NCI-H345 treated with DMSO at 0.1 percent for 48 hours (cell line): Measurements from ENCODE around the gene PPP4R3C.
"Not testable (repeated sequence)": the region's sequence is repeated elsewhere in the genome, so short reads cannot be mapped to it uniquely, and the experiment has no call there.

Source experiments
- DNase-seq: peaks from one replicate; lab custom pipeline; 2025; ENCODE audit not compliant: unreplicated experiment; lab: John Stamatoyannopoulos, UW

Gene PPP4R3C

DNA sequence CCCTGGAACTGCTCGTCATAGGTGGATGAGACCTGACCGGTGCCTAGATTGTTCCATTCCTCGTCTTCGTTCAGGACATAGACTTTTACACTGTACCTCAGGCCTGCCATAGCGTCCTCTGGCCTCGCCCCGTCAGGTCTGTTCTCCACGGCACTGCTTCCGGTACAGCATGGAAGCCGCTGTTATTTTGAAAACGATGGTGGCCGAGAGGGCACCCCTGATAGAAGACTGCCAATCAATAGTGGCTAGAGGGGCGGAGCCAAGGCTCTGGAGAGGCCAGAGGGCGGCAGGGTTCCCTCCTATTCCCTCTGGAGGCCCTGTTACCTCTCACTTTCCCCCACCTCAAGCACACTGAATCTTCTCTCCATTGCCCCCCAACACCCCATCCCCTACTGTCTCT, at the start of gene PPP4R3C:
PPP4R3C (minus strand) TSS at position 155 of the 400 bp plus-strand sequence; CDS start at position 110, 45 bp downstream.
- DNase-seq = no peak

DNA sequence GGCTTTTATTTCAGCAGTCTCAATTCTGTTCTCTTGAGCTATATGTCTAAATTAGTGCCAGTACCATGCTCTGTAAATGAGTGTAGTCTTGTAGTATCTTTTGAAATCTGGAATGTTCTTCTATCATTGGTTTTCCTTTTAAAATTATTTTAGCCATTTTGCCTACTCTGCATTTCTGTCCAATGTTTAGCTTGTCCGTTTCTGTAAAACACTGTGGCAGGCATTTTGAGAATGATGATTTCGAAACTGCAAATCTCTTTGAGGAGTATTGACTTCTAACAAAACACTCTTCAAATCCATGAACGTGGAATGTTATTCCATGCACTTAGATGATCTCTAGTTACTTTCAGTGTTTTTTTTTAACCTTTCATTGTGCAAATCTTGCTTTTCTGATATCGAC, 28.3 kb upstream of the PPP4R3C start:
- DNase-seq = no peak

DNA sequence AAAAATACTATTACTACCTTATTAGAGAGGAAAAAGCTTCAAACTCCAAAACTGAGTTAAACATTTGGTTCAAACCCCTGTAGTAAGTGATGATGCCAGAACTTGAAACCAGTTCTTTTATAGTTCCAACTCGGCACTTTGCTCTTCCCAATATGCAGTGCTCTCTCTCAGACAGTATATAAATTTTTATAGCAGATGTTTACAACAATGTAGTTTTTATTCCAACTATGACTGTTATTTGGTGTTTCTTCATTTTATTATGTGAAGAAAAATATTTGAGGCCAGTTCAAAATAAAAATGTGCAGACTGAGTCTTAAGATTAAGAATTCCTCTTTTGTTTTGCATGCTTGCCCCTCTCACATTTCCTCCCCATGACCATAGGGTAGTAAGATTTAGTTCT, 2.9 kb upstream of the PPP4R3C start:
- no peak for DNase-seq

DNA sequence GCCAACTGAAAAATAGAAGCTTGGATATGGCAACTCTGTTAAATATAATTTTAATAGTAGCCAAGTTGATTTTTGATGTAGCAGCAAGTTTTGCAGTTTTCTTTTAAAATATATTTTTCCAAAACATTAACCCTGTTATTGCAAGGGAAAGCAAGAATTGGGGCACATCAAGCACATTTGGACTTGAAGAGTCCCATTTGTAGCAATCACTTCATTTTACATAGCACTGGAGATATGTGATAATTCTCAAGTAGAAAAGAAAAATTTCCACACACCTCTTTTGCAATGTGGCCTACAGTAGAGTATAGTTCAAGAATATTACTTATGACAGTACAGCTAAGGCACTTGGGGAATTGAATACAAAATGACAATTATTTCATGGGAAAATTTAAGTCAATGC, 1.9 kb upstream of the PPP4R3C start:
- DNase-seq = no peak

DNA sequence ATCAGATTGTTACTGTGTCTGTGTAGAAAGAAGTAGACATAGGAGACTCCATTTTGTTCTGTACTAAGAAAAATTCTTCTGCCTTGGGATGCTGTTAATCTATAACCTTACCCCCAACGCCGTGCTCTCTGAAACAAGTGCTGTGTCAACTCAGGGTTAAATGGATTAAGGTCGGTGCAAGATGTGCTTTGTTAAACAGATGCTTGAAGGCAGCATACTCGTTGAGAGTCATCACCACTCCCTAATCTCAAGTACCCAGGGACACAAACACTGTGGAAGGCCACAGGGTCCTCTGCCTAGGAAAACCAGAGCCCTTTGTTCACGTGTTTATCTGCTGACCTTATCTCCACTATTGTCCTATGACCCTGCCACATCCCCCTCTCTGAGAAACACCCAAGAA, 4.0 kb downstream of the PPP4R3C start:
- not testable (repeated sequence) for DNase-seq

DNA sequence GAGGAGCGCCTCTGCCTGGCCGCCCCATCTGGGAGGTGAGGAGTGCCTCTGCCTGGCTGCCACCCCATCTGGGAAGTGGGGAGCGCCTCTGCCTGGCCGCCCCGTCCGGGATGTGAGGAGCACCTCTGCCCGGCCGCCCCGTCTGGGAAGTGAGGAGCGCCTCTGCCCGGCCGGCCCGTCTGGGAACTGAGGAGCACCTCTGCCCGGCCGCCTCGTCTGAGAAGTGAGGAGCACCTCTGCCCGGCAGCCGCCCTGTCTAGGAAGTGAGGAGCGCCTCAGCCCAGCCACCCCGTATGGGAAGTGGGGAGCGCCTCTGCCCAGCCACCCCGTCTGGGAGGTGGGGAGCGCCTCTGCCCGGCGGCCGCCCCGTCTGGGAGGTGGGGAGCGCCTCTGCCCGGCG, 4.6 kb downstream of the PPP4R3C start:
- DNase-seq = not testable (repeated sequence)

DNA sequence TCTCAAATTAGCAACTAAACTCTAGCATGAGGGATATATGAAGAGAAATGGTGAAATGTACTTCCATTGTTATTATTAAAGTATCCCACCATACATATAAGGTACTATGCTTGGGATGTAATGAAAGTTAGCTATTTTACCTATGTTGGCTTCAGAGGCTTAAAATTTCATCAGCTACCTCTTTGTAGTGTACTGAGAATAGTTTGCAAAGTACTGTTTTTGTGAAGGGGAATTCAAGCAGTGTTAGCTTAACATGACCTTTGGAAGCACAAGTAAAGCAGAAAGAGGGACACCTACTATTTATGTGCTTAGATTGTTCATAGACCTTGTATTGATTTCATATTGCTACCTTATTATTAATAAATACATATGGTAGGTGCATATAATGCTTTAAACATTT, 11.8 kb downstream of the PPP4R3C start:
- no peak for DNase-seq

DNA sequence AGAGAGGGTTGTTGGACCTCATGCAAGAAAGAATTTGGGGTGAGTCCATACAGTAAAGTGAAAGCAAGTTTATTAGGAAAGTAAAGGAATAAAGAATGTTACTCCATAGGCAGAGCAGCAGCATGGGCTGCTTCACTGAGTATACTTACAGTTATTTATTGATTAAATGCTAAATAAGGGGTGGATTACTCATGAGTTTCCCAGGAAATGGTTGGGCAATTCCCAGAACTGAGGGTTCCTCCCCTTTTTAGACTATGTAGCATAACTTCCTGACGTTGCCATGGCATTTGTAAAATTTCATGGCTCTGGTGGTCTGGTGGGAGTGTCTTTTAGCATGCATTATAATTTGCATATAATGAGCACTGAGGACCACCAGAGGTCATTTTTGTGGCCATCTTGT, 16.7 kb downstream of the PPP4R3C start:
- no peak for DNase-seq

DNA sequence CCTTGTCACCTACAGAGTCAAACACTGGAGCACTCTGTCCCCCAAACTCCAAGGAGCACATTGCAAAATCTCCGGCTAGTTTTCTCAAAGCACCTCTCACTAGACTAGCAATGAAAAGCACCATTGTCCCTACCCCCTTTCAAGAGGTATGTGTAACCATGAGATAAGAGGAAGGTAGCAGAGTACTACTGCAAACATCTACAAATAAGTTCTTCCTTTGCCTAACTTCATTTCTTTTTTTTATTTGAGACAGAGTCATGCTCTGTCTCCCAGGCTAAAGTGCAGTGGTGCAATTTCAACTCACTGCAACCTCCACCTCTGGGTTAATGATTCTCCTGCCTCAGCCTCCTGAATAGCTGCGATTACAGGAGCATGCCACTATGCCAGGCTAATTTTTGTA, 17.7 kb downstream of the PPP4R3C start:
- no peak for DNase-seq

DNA sequence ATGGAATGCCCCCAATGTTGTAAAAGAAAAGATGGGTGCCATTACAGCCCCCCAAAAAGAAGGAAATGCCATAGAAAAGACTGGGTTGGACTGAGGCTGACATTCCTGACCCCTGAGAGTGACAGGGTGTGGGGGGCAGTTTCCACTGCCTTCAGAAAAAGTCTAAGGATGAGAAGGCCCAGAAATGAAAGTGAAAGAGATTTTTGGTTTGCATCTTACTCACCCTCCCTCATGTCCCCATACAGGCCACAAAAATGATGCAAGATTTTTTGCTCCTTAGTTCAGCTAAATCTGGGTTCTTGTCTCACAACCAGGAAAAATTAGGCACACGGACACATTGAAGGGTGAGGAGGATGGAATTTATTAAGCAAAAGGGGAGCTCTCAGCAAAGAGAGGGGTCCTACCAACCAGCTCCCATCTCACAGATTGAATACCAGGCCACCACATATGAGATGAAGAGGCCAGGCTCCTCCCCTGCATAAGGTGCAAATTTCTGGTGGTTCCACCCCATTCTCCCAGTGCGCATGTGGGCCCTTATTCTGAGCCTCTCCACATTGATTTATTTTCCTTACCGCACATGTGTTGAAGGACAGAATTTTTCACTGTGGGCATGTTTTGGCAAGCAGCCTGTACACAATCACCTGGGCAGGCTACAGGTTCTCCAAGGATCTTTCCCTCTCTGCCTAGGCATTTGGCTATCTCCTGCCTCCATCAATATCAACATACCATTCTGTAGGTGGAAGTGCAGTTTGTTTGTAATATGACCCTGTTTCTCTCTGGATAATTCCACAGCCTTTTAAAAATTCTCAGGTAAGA, 18.8 kb downstream of the PPP4R3C start:
- DNase-seq = no peak

DNA sequence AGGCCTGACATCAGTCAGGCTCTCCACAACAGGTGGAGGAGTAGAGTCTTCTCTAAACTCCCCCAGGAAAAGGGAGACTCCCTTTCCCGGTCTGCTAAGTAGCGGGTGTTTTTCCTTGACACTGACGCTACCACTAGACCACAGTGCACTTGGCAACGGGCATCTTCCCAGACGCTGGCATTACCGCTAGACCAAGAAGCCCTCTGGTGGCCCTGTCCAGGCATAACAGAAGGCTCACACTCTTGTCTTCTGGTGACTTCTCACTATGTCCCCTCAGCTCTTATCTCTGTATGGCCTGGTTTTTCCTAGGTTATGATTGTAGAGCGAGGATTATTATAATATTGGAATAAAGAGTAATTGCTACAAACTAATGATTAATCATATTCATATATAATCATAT, 20.7 kb downstream of the PPP4R3C start:
- DNase-seq = not testable (repeated sequence)

DNA sequence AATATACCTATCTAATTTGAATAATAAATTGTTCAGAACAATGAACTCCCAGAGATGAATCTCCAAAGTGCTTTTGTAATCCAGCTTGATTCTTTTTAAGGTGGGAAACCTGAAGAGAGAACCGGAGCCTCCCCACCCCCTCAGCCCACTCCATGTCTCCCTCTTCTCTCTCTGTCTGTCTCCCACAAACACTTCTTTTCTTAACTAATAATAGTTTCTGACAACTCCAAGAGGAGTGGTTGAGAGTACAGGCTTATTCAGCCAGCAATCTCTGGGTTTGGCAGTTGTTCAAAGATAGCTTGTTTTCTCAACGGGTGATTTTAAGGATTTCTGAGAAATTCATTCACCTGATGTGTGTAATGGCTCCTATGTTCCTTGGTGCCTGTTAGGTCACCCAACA, 23.4 kb downstream of the PPP4R3C start:
- no peak for DNase-seq

DNA sequence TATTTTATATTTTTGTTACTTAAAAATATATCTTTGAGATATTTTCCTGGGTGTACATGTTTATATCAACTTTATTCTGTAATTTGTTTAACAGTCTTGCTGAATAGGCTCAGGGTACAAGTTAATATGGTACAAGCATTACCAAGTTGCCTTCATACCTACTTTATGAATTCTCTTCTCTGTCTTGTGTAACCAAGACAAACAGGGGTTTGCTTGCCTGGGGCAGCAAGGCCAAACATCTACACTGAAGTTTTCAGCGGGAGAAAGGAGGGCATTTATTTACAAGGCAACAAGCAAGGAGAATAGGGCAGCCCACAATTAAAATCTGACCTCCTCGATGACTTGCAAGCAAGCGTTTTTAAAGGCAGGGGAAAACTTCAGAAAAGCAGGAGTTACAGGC, 24.2 kb downstream of the PPP4R3C start:
- no peak for DNase-seq

DNA sequence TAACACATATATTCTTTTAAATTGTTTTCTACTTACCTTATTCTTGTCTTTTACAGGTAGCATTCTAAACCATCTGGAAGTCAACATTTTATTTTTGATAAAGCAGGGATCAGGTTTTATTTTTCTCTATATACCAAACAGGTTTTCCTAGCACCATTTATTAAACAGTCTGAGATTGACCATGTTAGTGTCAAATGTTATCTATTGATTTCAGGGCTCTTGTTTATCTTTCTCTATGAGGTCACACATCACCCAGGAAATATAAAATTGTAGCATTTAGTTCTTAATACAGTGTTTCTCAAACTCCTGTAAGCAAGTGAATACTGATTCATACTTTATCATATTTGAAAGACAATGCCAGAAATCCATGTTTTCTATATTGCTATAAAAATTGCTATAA, 28.1 kb downstream of the PPP4R3C start:
- DNase-seq = no peak
